Measurements from ENCODE around the gene CHD2.

DNA sequence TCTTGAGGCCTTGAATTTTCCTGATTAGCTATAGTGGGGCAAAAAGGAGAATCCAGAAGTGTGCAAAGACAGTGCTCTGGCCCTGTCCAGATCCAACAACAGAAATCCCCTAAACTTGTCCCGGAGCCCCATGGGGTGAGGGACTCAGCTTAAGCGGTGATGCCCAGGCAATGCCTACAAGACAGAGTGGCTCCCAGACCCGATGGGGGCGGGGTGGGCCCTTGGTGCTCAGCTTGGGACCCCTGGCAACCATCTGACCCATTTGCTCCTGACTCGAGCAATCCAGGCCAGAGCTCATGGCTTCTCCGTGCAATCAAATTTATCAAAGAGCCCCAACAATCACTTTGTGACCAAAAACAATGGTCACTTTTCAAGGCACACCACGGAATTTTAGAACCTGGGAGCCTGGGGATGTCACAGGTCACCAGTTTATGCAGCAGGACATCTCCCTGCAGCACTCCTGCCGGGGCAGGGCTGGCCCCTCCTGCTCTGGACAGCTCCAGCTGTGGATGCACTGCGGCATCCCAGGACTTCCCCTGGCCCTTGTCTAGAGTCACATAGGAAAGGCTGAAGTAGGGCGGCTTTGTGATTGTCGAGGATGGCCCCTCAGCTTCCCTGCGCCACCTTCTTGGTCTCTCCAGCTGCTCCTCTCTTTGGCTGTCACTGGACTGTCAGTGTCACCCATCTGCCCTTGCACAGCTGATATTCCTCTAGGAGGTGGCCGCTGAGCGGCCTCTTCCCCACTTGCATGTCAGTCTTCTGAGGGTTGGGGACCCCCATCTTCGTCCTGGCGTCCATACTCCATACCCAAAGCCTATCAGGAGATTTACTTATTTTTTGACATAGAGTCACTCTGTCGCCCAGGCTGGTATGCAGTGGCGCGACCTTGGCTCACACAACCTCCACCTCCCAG is 160.5 kb downstream of the CHD2 start:
- TF ChIP-seq, protein P1, sequence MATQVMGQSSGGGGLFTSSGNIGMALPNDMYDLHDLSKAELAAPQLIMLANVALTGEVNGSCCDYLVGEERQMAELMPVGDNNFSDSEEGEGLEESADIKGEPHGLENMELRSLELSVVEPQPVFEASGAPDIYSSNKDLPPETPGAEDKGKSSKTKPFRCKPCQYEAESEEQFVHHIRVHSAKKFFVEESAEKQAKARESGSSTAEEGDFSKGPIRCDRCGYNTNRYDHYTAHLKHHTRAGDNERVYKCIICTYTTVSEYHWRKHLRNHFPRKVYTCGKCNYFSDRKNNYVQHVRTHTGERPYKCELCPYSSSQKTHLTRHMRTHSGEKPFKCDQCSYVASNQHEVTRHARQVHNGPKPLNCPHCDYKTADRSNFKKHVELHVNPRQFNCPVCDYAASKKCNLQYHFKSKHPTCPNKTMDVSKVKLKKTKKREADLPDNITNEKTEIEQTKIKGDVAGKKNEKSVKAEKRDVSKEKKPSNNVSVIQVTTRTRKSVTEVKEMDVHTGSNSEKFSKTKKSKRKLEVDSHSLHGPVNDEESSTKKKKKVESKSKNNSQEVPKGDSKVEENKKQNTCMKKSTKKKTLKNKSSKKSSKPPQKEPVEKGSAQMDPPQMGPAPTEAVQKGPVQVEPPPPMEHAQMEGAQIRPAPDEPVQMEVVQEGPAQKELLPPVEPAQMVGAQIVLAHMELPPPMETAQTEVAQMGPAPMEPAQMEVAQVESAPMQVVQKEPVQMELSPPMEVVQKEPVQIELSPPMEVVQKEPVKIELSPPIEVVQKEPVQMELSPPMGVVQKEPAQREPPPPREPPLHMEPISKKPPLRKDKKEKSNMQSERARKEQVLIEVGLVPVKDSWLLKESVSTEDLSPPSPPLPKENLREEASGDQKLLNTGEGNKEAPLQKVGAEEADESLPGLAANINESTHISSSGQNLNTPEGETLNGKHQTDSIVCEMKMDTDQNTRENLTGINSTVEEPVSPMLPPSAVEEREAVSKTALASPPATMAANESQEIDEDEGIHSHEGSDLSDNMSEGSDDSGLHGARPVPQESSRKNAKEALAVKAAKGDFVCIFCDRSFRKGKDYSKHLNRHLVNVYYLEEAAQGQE (IDR thresholded peaks at IDR 0.05), result no peak
- TF ChIP-seq, protein P2, sequence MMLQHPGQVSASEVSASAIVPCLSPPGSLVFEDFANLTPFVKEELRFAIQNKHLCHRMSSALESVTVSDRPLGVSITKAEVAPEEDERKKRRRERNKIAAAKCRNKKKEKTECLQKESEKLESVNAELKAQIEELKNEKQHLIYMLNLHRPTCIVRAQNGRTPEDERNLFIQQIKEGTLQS (IDR thresholded peaks at IDR 0.05), result no peak
- TF ChIP-seq EGR1 (IDR thresholded peaks at IDR 0.05; ENCODE audit: low read depth in 2 of 2), result no peak
